GM12874 (cell line): ENCODE results near the gene KIF25.

Experiments
- CTCF ChIP-seq: IDR thresholded peaks from 2 replicates; pipeline ENCODE4 v1.5.1; 2011; ENCODE audit warnings: low read depth, mild to moderate bottlenecking, control low read depth, low read length, moderate library complexity; ENCODE audit not compliant: insufficient read depth

Gene KIF25

GRCh38 chr6:167965592-167966539 is 31.6 kb upstream of the KIF25 start:
- no peak for TF ChIP-seq CTCF

- no peak for TF ChIP-seq CTCF
Observed at GRCh38 chr6:167966540-167966905, 30.9 kb upstream of the KIF25 start.

- peak; percentile 45 for TF ChIP-seq CTCF
Observed at GRCh38 chr6:167968091-167968490, 29.4 kb upstream of the KIF25 start.

GRCh38 chr6:167970230-167970629 is 27.2 kb upstream of the KIF25 start:
- no peak for TF ChIP-seq CTCF

GRCh38 chr6:167972193-167972592 is 25.3 kb upstream of the KIF25 start:
- no peak for TF ChIP-seq CTCF

- TF ChIP-seq CTCF = no peak
Observed at GRCh38 chr6:167973148-167973885, 24.2 kb upstream of the KIF25 start.

GRCh38 chr6:167974640-167975344 is 22.7 kb upstream of the KIF25 start:
- no peak for TF ChIP-seq CTCF
